ENCODE results near the gene COMMD8.

- TF ChIP-seq CTCF (IDR thresholded peaks at IDR 0.05) (no peak), POLR2A (IDR thresholded peaks at IDR 0.05) (no peak)
Observed at GRCh38 chr4:47413521-47413920, 50.0 kb downstream of the COMMD8 start.
